Activated T-helper 9 cell treated with anti-CD3 and anti-CD28 coated beads, Interleukin-2, amount 50 U/mL, for 16 hours (primary cell): Measurements from ENCODE around the gene CPLX1.
"Not testable (repeated sequence)": the region's sequence is repeated elsewhere in the genome, so short reads cannot be mapped to it uniquely, and the experiment has no call there.

Experiments used
- DNase-seq: peaks from one replicate; pipeline ENCODE4 v3.0.0-alpha.2; 2020; ENCODE audit warnings: low read depth

The CPLX1 gene

GRCh38 chr4:791898-792625, 33.9 kb downstream of the CPLX1 start:
- DNase-seq: peak; percentile 47

- DNase-seq: no peak
These were observed 34.6 kb downstream of the CPLX1 start for GRCh38 chr4:791252-791897.

GRCh38 chr4:790466-790820, 35.5 kb downstream of the CPLX1 start:
- no peak for DNase-seq

GRCh38 chr4:789571-790465, 36.1 kb downstream of the CPLX1 start:
- no peak for DNase-seq

GRCh38 chr4:788636-789297, 37.2 kb downstream of the CPLX1 start:
- no peak for DNase-seq

- no peak for DNase-seq
These were observed 37.8 kb downstream of the CPLX1 start for GRCh38 chr4:788006-788635.

GRCh38 chr4:787561-787981, 38.4 kb downstream of the CPLX1 start:
- DNase-seq: no peak

GRCh38 chr4:786861-787300, 39.0 kb downstream of the CPLX1 start:
- DNase-seq: no peak

GRCh38 chr4:786074-786741, 39.7 kb downstream of the CPLX1 start:
- DNase-seq: no peak

GRCh38 chr4:785332-786073, 40.4 kb downstream of the CPLX1 start:
- no peak for DNase-seq

GRCh38 chr4:784401-785331, 41.3 kb downstream of the CPLX1 start:
- DNase-seq: no peak

GRCh38 chr4:781493-782216, 44.3 kb downstream of the CPLX1 start:
- DNase-seq: peak; percentile 98

- no peak for DNase-seq
These were observed 45.0 kb downstream of the CPLX1 start for GRCh38 chr4:780716-781492.

GRCh38 chr4:780255-780654, 45.7 kb downstream of the CPLX1 start:
- not testable (repeated sequence) for DNase-seq

GRCh38 chr4:779555-779954, 46.4 kb downstream of the CPLX1 start:
- no peak for DNase-seq

GRCh38 chr4:777520-778262, 48.2 kb downstream of the CPLX1 start:
- DNase-seq: no peak
